ENCODE measurements around the gene POLN. TPM values are rescaled to one million over a fixed set of nuclear protein-coding genes. Genes with fewer than 3 reads are reported as not detected.

POLN gene
- total and polyA plus RNA-seq, 3 experiments from 2014 or later = 0.55 to 1.6 (median 1.5) TPM

DNA sequence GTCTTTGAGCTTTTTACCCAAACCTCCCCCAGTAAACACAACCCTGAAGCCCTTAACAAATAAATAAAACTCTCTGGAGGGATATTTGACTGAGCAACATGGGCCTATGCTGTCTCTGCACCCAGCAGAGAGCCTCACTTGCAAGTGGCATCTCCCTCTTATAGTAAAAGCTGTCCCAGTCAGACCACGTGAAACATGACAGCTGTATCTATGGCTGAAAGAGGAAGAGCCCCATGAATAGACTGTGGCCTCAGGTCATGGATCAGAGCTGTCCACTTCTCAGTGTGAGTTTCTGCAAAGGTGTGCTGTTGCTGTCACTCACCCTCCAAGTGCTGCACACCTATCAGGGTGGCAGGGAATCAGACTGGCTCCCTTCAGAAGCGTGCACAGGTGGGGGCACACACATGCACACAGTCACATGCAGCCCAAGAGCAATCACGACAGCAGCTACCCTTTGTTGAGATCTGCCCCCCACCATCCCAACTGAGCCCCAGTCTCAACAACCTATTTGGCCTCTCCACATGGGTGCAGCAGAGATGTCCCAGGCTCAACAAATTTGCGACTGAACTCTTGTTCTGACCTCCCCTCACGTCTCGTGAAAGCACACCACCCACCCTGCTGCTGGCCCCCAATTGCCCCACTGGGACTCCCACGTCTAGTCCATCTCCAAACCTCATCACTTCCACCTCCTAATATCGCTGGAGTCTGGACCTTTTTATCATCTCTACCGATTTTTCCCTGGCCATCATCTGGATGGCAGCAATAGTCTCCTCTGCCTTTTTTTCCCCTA is 137.2 kb downstream of the POLN start:
- POLR2A ChIA-PET = no interaction called here
- CTCF ChIA-PET = no interaction called here

DNA sequence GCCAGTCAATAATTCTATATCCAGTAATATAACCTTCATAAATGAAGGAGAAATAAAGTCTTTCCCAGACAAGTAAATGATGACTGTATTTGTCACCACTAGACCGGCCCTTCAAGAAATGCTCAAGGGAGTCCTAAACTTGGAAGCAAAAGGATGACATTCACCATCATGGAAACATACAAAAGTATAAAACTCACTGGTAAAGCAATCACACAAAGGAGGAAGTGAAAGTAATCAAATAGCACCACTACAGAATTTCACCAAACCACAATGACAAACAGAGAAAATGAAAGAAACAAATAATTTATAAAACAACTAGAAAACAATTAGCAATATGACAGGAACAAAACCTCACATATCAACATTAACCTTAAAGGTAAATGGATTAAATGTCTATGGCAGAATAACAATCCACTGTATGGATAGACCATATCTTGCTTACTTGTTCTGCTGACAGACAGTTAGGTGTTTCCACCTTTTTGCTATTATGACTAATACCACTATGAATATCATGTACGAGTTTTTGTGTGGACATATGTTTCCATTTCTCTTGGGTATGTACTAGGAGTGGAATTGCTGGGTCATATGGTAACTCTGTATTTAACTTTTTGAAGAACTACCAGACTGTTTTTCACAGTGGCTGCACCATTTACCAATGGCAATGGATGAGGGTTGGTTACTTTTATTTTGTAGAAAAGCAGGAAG is 137.9 kb downstream of the POLN start:
- H3K9me3 ChIP-seq (ENCODE audit: low read length) = no peaks in the 10 kb centered on the region
- Mint-ChIP-seq H3K4me1 (no peaks in the 10 kb centered on the region), H3K4me3 (no peak overlapping the region), H3K27me3 (peaks cover 12 to 20% of the 10 kb centered on the region in 2 donors), H3K9me3 (peaks cover 15 to 30% (median 28%) of the 10 kb centered on the region in 5 donors), H3K36me3 (peaks cover 0 to 38% (median 4%) of the 10 kb centered on the region in 3 donors), H3K27ac (no peak overlapping the region)
- ChIA-PET POLR2A (no interaction called here), CTCF (no interaction called here)
- H3K4me1 ChIP-seq (ENCODE audit: insufficient read depth, low read length) = no peaks in the 10 kb centered on the region
- DNase-seq = no peak
- H3K27ac ChIP-seq (ENCODE audit: low read depth, low read length) = no peak overlapping the region
- no peak overlapping the region for H3K4me3 ChIP-seq (ENCODE audit: low read length)
- H3K27me3 ChIP-seq (ENCODE audit: insufficient read depth, low read length, poor library complexity, severe bottlenecking) = no peaks in the 10 kb centered on the region
- H3K36me3 ChIP-seq (ENCODE audit: insufficient read depth, low read length) = no peaks in the 10 kb centered on the region

More for the DNA sequence above, 137.2 kb downstream of the POLN start:
- no peak for DNase-seq
- no peaks in the 10 kb centered on the region for H3K4me1 Mint-ChIP-seq
- Histone ChIP-seq H3K4me1 (ENCODE audit: insufficient read depth, low read length) (no peaks in the 10 kb centered on the region), H3K4me3 (ENCODE audit: low read length) (no peak overlapping the region), H3K27me3 (ENCODE audit: insufficient read depth, low read length, poor library complexity, severe bottlenecking) (no peaks in the 10 kb centered on the region), H3K9me3 (ENCODE audit: low read length) (no peaks in the 10 kb centered on the region), H3K27ac (ENCODE audit: low read depth, low read length) (no peak overlapping the region), H3K36me3 (ENCODE audit: insufficient read depth, low read length) (no peaks in the 10 kb centered on the region)
- no peak overlapping the region for H3K27ac Mint-ChIP-seq
- no peak overlapping the region for H3K4me3 Mint-ChIP-seq
- peaks cover 17 to 18% of the 10 kb centered on the region in 2 donors for H3K27me3 Mint-ChIP-seq
- peaks cover 0 to 34% (median 4%) of the 10 kb centered on the region in 3 donors for H3K36me3 Mint-ChIP-seq
- peaks cover 15 to 30% (median 25%) of the 10 kb centered on the region in 5 donors for H3K9me3 Mint-ChIP-seq

DNA sequence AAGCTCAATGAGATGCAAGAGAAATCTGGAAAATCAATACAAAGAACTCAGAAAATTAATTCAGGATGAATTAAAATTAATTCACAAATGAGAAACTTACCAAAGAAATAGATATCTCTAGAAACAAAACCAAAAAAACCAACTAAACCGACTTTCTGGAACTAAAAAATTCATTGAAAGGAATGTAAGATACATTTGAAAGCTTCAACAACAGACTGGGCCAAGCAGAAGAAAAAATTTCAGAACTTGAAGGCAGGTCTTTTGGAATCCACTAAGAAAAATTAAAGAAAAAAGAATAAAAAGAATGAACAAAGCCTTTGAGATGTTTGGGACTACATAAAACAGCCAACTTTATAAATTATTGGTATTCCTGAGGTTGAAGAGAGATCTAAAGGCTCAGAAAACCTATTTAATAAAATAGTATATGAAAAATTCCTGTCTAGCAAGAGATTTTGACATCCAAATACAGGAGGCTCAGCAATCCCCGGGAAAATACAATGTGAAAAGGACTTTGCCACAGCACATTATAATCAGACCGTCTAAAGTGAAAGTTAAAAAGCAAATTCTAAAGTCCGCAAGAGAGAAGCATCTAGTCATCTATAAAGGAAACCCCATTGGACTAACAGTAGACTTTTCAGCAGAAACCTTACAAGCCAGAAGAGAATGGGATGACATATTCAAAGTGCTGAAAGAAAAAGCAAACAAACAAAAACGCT is 138.6 kb downstream of the POLN start:
- peaks cover 0 to 35% (median 4%) of the 10 kb centered on the region in 3 donors for H3K36me3 Mint-ChIP-seq
- no peaks in the 10 kb centered on the region for H3K9me3 ChIP-seq (ENCODE audit: low read length)

DNA sequence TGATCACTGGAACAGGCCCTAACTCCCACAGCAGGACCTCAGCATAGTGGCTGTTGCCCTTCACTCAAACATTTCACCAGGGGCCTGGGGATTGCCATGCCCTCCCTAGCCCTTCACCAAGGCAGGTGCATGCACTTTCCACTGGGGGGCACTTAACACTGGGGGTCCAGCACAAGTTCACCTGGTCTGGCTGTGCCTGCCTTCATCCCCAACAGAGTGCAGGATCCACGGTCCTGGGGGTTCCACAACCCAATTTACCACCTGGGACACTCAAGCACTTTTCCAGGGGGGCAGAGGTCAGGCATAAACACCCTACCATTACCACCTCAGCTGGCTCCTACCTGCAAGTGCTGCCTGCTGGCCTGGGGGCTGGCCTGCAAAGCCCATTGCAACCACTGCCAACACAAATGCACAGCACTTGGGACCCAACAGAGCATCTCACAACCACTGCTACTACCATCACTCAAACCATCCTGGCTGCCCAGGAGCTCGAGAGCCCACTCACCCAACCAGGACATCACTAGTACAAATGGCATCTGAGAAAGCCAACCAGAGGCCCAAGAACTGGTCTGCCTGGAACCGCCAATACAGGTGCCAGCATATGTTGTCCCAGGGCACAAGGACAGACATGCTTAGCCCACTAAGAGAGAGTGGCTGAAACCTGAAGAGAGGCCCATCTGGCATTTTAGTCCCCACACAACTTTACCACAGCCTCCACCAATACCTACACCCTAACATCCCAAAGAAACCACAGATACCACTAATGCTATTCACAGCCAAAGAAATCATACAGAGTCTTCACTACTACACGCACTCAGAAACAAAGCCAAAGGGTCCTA is 139.7 kb downstream of the POLN start:
- Mint-ChIP-seq H3K36me3 (peaks cover 0 to 35% (median 4%) of the 10 kb centered on the region in 3 donors), H3K27ac (peak overlapping the region in 1 of 8 donors; percentile 7), H3K27me3 (peaks cover 7 to 8% of the 10 kb centered on the region in 2 donors), H3K4me1 (no peaks in the 10 kb centered on the region), H3K9me3 (peaks cover 15 to 34% (median 28%) of the 10 kb centered on the region in 5 donors), H3K4me3 (peak overlapping the region in 1 of 7 donors; percentile 24)
- ChIA-PET POLR2A (no interaction called here), CTCF (no interaction called here)
- no peaks in the 10 kb centered on the region for H3K27me3 ChIP-seq (ENCODE audit: insufficient read depth, low read length, poor library complexity, severe bottlenecking)
- no peaks in the 10 kb centered on the region for H3K9me3 ChIP-seq (ENCODE audit: low read length)
- no peaks in the 10 kb centered on the region for H3K4me1 ChIP-seq (ENCODE audit: insufficient read depth, low read length)
- no peak for DNase-seq
- H3K4me3 ChIP-seq (ENCODE audit: low read length) = no peak overlapping the region
- no peaks in the 10 kb centered on the region for H3K36me3 ChIP-seq (ENCODE audit: insufficient read depth, low read length)
- H3K27ac ChIP-seq (ENCODE audit: low read depth, low read length) = no peak overlapping the region

More for the DNA sequence above, 138.6 kb downstream of the POLN start:
- CTCF ChIA-PET = no interaction called here
- H3K27me3 ChIP-seq (ENCODE audit: insufficient read depth, low read length, poor library complexity, severe bottlenecking) = no peaks in the 10 kb centered on the region
- H3K4me1 ChIP-seq (ENCODE audit: insufficient read depth, low read length) = no peaks in the 10 kb centered on the region
- no peak overlapping the region for H3K4me3 ChIP-seq (ENCODE audit: low read length)
- H3K4me1 Mint-ChIP-seq = no peaks in the 10 kb centered on the region
- H3K27ac Mint-ChIP-seq = no peak overlapping the region
- no peak overlapping the region for H3K27ac ChIP-seq (ENCODE audit: low read depth, low read length)
- peaks cover 15 to 30% (median 28%) of the 10 kb centered on the region in 5 donors for H3K9me3 Mint-ChIP-seq
- no peaks in the 10 kb centered on the region for H3K36me3 ChIP-seq (ENCODE audit: insufficient read depth, low read length)
- POLR2A ChIA-PET = no interaction called here
- no peak for DNase-seq
- H3K27me3 Mint-ChIP-seq = peaks cover 9 to 14% of the 10 kb centered on the region in 2 donors
- no peak overlapping the region for H3K4me3 Mint-ChIP-seq

DNA sequence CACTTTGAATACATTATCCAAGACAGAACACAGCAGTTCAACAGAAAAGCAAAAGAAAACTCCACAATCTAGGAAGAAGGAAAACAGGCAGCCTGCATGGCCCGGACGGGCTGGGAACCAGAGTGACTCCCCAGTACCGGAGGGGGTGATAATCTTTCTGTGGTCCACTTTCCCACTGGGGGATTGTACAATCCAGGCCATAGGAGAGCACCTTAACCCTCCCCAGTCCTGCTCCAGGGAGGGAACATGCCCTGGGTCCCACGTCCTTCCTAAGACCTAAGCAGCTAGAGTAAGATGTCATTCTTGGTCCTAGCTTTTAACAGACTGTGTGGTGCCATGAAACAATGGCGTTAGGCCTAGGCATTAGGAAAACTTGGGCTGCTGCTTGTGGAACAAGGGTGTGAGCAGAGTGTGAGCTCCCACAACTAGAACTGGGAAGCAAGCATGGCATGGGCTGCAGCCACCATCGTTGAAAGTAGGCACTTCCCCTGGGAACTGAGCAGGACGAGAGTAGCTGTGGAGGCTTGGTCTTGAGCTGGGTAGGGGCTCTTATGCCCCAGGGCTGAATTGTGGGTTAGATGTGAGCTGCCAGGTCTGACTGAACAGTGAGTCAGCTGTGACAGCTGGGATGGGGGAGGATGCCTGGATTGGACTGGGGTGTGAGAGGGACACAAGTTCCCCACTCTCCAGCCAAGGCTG is 140.4 kb downstream of the POLN start:
- no peak overlapping the region for H3K27ac Mint-ChIP-seq
- Histone ChIP-seq H3K9me3 (ENCODE audit: low read length) (no peaks in the 10 kb centered on the region), H3K27me3 (ENCODE audit: insufficient read depth, low read length, poor library complexity, severe bottlenecking) (no peaks in the 10 kb centered on the region), H3K27ac (ENCODE audit: low read depth, low read length) (no peak overlapping the region), H3K4me1 (ENCODE audit: insufficient read depth, low read length) (no peaks in the 10 kb centered on the region), H3K36me3 (ENCODE audit: insufficient read depth, low read length) (no peaks in the 10 kb centered on the region), H3K4me3 (ENCODE audit: low read length) (no peak overlapping the region)
- H3K27me3 Mint-ChIP-seq = peaks cover 8 to 13% of the 10 kb centered on the region in 2 donors
- H3K9me3 Mint-ChIP-seq = peaks cover 21 to 41% (median 34%) of the 10 kb centered on the region in 5 donors
- H3K4me1 Mint-ChIP-seq = no peaks in the 10 kb centered on the region
- POLR2A ChIA-PET = no interaction called here
- peaks cover 0 to 41% (median 8%) of the 10 kb centered on the region in 3 donors for H3K36me3 Mint-ChIP-seq
- CTCF ChIA-PET = no interaction called here
- no peak overlapping the region for H3K4me3 Mint-ChIP-seq
- no peak for DNase-seq

DNA sequence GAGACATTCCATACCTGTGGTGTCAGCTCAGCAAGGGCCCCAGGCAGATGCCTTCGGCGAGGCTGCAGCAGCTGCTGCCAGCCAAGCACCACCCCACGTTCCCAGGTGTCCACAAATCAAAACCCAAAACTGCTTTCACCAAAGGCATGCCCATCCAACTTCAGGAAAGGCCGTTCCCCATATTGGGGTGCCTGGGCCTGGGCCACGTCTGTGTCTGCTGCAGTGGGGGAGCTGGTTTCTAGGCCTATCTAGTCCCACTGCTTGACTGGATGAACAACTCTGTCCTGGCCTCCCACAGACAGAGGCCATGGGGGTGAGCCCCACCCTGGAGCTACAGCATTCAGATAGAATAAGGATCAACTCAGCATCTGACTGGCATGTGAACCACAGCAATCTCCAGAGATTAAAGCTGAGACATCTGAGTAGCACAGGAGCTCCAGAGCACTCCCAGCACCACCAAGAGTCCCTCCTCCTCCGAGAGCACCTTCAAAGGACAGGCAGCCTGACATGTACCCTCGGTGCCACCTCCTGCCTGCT is 145.8 kb downstream of the POLN start:
- H3K36me3 ChIP-seq (ENCODE audit: insufficient read depth, low read length) = no peaks in the 10 kb centered on the region
- H3K4me1 ChIP-seq (ENCODE audit: insufficient read depth, low read length) = no peaks in the 10 kb centered on the region
- Mint-ChIP-seq H3K27me3 (peaks cover 21 to 22% of the 10 kb centered on the region in 2 donors), H3K4me3 (peak overlapping the region in 1 of 7 donors; percentile 63), H3K9me3 (peaks cover 6 to 24% (median 18%) of the 10 kb centered on the region in 5 donors), H3K27ac (no peak overlapping the region), H3K36me3 (peaks cover 0 to 29% (median 5%) of the 10 kb centered on the region in 3 donors), H3K4me1 (no peaks in the 10 kb centered on the region)
- no peaks in the 10 kb centered on the region for H3K9me3 ChIP-seq (ENCODE audit: low read length)
- no peak overlapping the region for H3K27ac ChIP-seq (ENCODE audit: low read depth, low read length)
- ChIA-PET POLR2A (no interaction called here), CTCF (no interaction called here)
- no peak for DNase-seq
- H3K27me3 ChIP-seq (ENCODE audit: insufficient read depth, low read length, poor library complexity, severe bottlenecking) = no peaks in the 10 kb centered on the region
- H3K4me3 ChIP-seq (ENCODE audit: low read length) = no peak overlapping the region

Measured in CD8-positive, alpha-beta memory T cell (primary cell).